GM19099 (cell line): Measurements from ENCODE around the gene TSEN2.

ENCODE experiments used
- POLR2A ChIP-seq: IDR thresholded peaks from 3 replicates; pipeline ENCODE4 v1.6.1; 2011; ENCODE audit warnings: low read depth; ENCODE audit not compliant: insufficient read length; ENCODE audit errors: extremely low read depth

Gene TSEN2

GRCh38 chr3:12578742-12579141 lies 94.5 kb downstream of the TSEN2 start:
- TF ChIP-seq POLR2A, result no peak

GRCh38 chr3:12579456-12579855 lies 95.2 kb downstream of the TSEN2 start:
- no peak for TF ChIP-seq POLR2A

GRCh38 chr3:12579905-12580304 lies 95.6 kb downstream of the TSEN2 start:
- TF ChIP-seq POLR2A, result no peak

GRCh38 chr3:12582730-12583129 lies 98.5 kb downstream of the TSEN2 start:
- TF ChIP-seq POLR2A, result no peak
